CD14-positive monocyte (primary cell): Measurements from ENCODE around the gene RBMXL2. TPM values are rescaled to one million over a fixed set of nuclear protein-coding genes. Genes with fewer than 3 reads are reported as not detected.

Source experiments
- DNase-seq, 3 donors: peaks; one replicate each; pipeline ENCODE4 v3.0.0-alpha.2; 2011 to 2022
- H2AFZ ChIP-seq: 2 replicates; pipeline ENCODE4 v1.6.0; 2012; ENCODE audit warnings: mild to moderate bottlenecking, low read depth, low read length, inconsistent platforms; ENCODE audit not compliant: insufficient read depth, poor library complexity, severe bottlenecking
- H3K27ac ChIP-seq, 2 donors: 1 replicate in 1 of 2; 2 replicates in 1 of 2; pipeline ENCODE4 v1.5.1; 2012 to 2013; ENCODE audit warnings: low read length in 2 of 2, control low read depth in 1 of 2, inconsistent platforms in 1 of 2, low read depth in 1 of 2, mild to moderate bottlenecking in 1 of 2
- H3K27me3 ChIP-seq, 2 donors: one replicate each; pipeline versions ENCODE4 v1.6.0 to v1.6.1; 2011 to 2013; ENCODE audit warnings: low read length in 2 of 2; ENCODE audit not compliant: control insufficient read depth in 2 of 2, insufficient read depth in 2 of 2
- H3K36me3 ChIP-seq, 2 donors: replicated peaks in 1 of 2; 1 replicate in 1 of 2; 2 replicates in 1 of 2; pipeline versions ENCODE4 v1.5.1 to v1.6.1; 2012 to 2013; ENCODE audit warnings: low read length in 2 of 2, control low read depth in 1 of 2, inconsistent platforms in 1 of 2, mild to moderate bottlenecking in 1 of 2; ENCODE audit not compliant: insufficient read depth in 2 of 2, control insufficient read depth in 1 of 2
- H3K4me1 ChIP-seq, 2 donors: 1 replicate in 1 of 2; 2 replicates in 1 of 2; pipeline versions ENCODE4 v1.5.1 to v1.6.1; 2012 to 2013; ENCODE audit warnings: low read length in 2 of 2, control low read depth in 1 of 2, inconsistent platforms in 1 of 2, mild to moderate bottlenecking in 1 of 2, moderate library complexity in 1 of 2; ENCODE audit not compliant: insufficient read depth in 2 of 2, control insufficient read depth in 1 of 2
- H3K4me2 ChIP-seq: replicated peaks from 2 replicates; pipeline ENCODE3; 2012; ENCODE audit warnings: low read length, moderate library complexity, mild to moderate bottlenecking; ENCODE audit not compliant: poor library complexity, severe bottlenecking; ENCODE audit errors: extremely low read depth
- H3K4me3 ChIP-seq, 3 experiments: fragments of 200-600 bp in 1 of 3; sonication (generic) in 1 of 3; replicated peaks in 1 of 3; 1 replicate in 2 of 3; 2 replicates in 1 of 3; pipeline ENCODE4 v1.5.1; 2011 to 2013; ENCODE audit warnings: low read length in 3 of 3, mild to moderate bottlenecking in 3 of 3, control low read depth in 2 of 3, low read depth in 2 of 3, inconsistent platforms in 1 of 3, moderate library complexity in 1 of 3
- H3K79me2 ChIP-seq: 2 replicates; pipeline ENCODE4 v1.6.0; 2012; ENCODE audit warnings: mild to moderate bottlenecking, control low read depth, inconsistent platforms, low read length, moderate library complexity; ENCODE audit not compliant: insufficient read depth
- H3K9ac ChIP-seq: 2 replicates; pipeline ENCODE4 v1.6.0; 2017; ENCODE audit warnings: low read length, mild to moderate bottlenecking; ENCODE audit not compliant: insufficient read depth, poor library complexity, severe bottlenecking
- H3K9me3 ChIP-seq, 2 donors: replicated peaks in 1 of 2; 1 replicate in 1 of 2; 2 replicates in 1 of 2; pipeline versions ENCODE4 v1.5.1 to v1.6.1; 2012 to 2013; ENCODE audit warnings: low read length in 2 of 2, control low read depth in 1 of 2; ENCODE audit not compliant: control insufficient read depth in 1 of 2, insufficient read depth in 1 of 2
- H4K20me1 ChIP-seq: 2 replicates; pipeline ENCODE4 v1.6.0; 2012; ENCODE audit warnings: mild to moderate bottlenecking, low read length, control low read depth, moderate library complexity; ENCODE audit not compliant: insufficient read depth
- H3K27ac Mint-ChIP-seq, 7 donors: one replicate each; pipeline ENCODE4 v1.8.0; 2020; ENCODE audit warnings: mild to moderate bottlenecking in 7 of 7, mixed read lengths in 7 of 7, moderate library complexity in 6 of 7, inconsistent platforms in 2 of 7
- H3K27me3 Mint-ChIP-seq, 3 donors: one replicate each; pipeline ENCODE4 v1.8.0; 2021 to 2022; ENCODE audit warnings: low read depth in 3 of 3, mild to moderate bottlenecking in 3 of 3, mixed read lengths in 3 of 3, moderate library complexity in 3 of 3, inconsistent platforms in 1 of 3
- H3K36me3 Mint-ChIP-seq, 2 donors: one replicate each; pipeline ENCODE4 v1.8.0; 2020; ENCODE audit warnings: mixed read lengths in 2 of 2, inconsistent platforms in 1 of 2, mild to moderate bottlenecking in 1 of 2
- H3K4me1 Mint-ChIP-seq: one replicate; pipeline ENCODE4 v1.8.0; 2020; ENCODE audit warnings: mild to moderate bottlenecking, mixed read lengths
- H3K4me3 Mint-ChIP-seq, 2 donors: one replicate each; pipeline ENCODE4 v1.8.0; 2020; ENCODE audit warnings: mild to moderate bottlenecking in 2 of 2, mixed read lengths in 2 of 2, moderate library complexity in 1 of 2
- H3K9me3 Mint-ChIP-seq, 7 donors: one replicate each; pipeline ENCODE4 v1.8.0; 2020 to 2022; ENCODE audit warnings: mixed read lengths in 7 of 7, mild to moderate bottlenecking in 6 of 7, moderate library complexity in 6 of 7, inconsistent platforms in 2 of 7
- CTCF ChIP-seq: fragments of 200-600 bp; IDR thresholded peaks from one replicate; pipeline ENCODE4 v1.8.0; 2022; ENCODE audit warnings: antibody characterized with exemption, mild to moderate bottlenecking
- WGBS: methylation state at CpG from one replicate; pipeline ENCODE4 v1.1.5; 2013; ENCODE audit warnings: missing lambda C conversion rate; ENCODE audit not compliant: insufficient coverage; 5-methylcytosine and 5-hydroxymethylcytosine counted together
- intact Hi-C, 2 donors: fragments of 100-400 bp; cut with micrococcal nuclease; formaldehyde crosslinking; loops; one replicate each; pipeline versions ENCODE4 v1.15.0 to v1.15.1; 2023
- polyA plus RNA-seq, 3 donors: library from polyadenylated mRNA; depleted of rRNA in 1 of 3; unstranded in 2 of 3; stranded (reverse) in 1 of 3; fragments of 300-500 nt in 2 of 3; fragments of >200 nt in 1 of 3; fragmentation: Illumina TruSeq in 2 of 3; gene quantifications; 1 replicate in 2 of 3; 2 replicates in 1 of 3; pipeline ENCODE4 v1.2.3, GENCODE V29; 2012 to 2021

RBMXL2 gene
- polyA plus RNA-seq, 3 donors, result not detected

DNA sequence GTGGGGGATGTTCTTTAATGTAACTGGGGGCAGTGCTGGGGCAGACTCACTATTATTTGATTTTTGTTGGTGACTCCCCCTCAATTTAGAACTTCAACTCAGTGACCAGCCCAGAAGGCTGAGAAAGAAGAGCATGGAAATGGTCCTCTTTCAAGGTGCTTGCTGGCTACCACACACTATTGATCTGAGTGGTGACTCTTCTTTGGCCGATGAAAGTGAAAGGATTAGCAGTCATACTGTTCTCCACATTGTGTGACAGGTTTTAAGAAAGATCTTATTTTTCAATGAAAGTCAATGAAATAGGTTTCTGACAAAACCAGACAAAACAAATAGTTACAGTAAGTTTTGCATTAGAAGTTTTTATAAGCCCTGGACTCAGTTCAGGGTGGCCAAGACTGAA lies 38.6 kb upstream of the RBMXL2 start:
- Histone ChIP-seq H3K27ac (no peak overlapping the region), H2AFZ (no peak overlapping the region), H3K4me1 (no peaks in the 10 kb centered on the region), H3K9me3 (no peaks in the 10 kb centered on the region), H3K9ac (no peak overlapping the region), H3K4me3 (no peak overlapping the region), H4K20me1 (no peaks in the 10 kb centered on the region), H3K36me3 (no peaks in the 10 kb centered on the region), H3K79me2 (no peaks in the 10 kb centered on the region), H3K27me3 (no peaks in the 10 kb centered on the region), H3K4me2 (no peak overlapping the region)
- intact Hi-C loops, result no loop called here
- WGBS, result no CpG with 5 or more reads among the region's 1 CpG
- Mint-ChIP-seq H3K27ac (no peak overlapping the region), H3K27me3 (peaks cover 0 to 1% (median 0%) of the 10 kb centered on the region in 3 donors), H3K36me3 (no peaks in the 10 kb centered on the region), H3K4me3 (no peak overlapping the region), H3K9me3 (peaks cover 0 to 3% (median 0%) of the 10 kb centered on the region in 7 donors), H3K4me1 (no peaks in the 10 kb centered on the region)
- no peak for DNase-seq
- no peak for TF ChIP-seq CTCF

GRCh38 chr11:7056828-7057513 lies 31.8 kb upstream of the RBMXL2 start:
- Histone ChIP-seq H3K9ac (no peak overlapping the region), H3K9me3 (no peaks in the 10 kb centered on the region), H4K20me1 (no peaks in the 10 kb centered on the region), H3K4me1 (no peaks in the 10 kb centered on the region), H2AFZ (no peak overlapping the region), H3K79me2 (no peaks in the 10 kb centered on the region), H3K27ac (no peak overlapping the region), H3K36me3 (no peaks in the 10 kb centered on the region), H3K27me3 (no peaks in the 10 kb centered on the region), H3K4me2 (no peak overlapping the region), H3K4me3 (no peak overlapping the region)
- H3K27me3 Mint-ChIP-seq, result peaks cover 0 to 1% (median 0%) of the 10 kb centered on the region in 3 donors
- H3K27ac Mint-ChIP-seq, result no peak overlapping the region
- TF ChIP-seq CTCF, result no peak
- intact Hi-C loops, result no loop called here
- no peaks in the 10 kb centered on the region for H3K9me3 Mint-ChIP-seq
- no peak overlapping the region for H3K4me3 Mint-ChIP-seq
- H3K36me3 Mint-ChIP-seq, result no peaks in the 10 kb centered on the region
- DNase-seq, result no peak
- WGBS, result no CpG with 5 or more reads among the region's 6 CpGs
- H3K4me1 Mint-ChIP-seq, result no peaks in the 10 kb centered on the region
